ENCODE measurements around the gene SALL4. TPM values are rescaled to one million over a fixed set of nuclear protein-coding genes. Genes with fewer than 3 reads are reported as not detected.

The SALL4 gene
- total RNA-seq, 2 experiments from 2014 or later = 0.06 to 0.37 TPM

Other genes with a start within 250 kb of the SALL4 start
- gene ATP9A, start 34.1 kb downstream of the SALL4 start, total RNA-seq = 1 to 10 TPM in 1 of 2 experiments, under 1 TPM in 1; 0.38 to 2.4 TPM